Non-pigmented ciliary epithelial cell (primary cell): ENCODE results near the gene PUM1.

ENCODE experiments used
- DNase-seq: peaks from one replicate; pipeline ENCODE4 v3.0.0-alpha.2; 2010; ENCODE audit warnings: low read depth

The PUM1 gene

GRCh38 chr1:31022259-31022658 is 43.3 kb downstream of the PUM1 start:
- DNase-seq, result no peak

GRCh38 chr1:31020007-31020790 is 45.3 kb downstream of the PUM1 start:
- DNase-seq, result no peak

- no peak for DNase-seq
Observed at GRCh38 chr1:31019401-31019800, 46.1 kb downstream of the PUM1 start.

- DNase-seq, result no peak
Observed at GRCh38 chr1:31016868-31017267, 48.6 kb downstream of the PUM1 start.

GRCh38 chr1:31013187-31013864 is 52.2 kb downstream of the PUM1 start:
- DNase-seq, result no peak

- no peak for DNase-seq
Observed at GRCh38 chr1:31012210-31012924, 53.1 kb downstream of the PUM1 start.

- no peak for DNase-seq
Observed at GRCh38 chr1:31011719-31012118, 53.8 kb downstream of the PUM1 start.

- DNase-seq, result peak; percentile 56
Observed at GRCh38 chr1:31010086-31010989, 55.2 kb downstream of the PUM1 start.

GRCh38 chr1:31007462-31007991 is 58.0 kb downstream of the PUM1 start:
- peak; percentile 67 for DNase-seq

GRCh38 chr1:31006747-31007146 is 58.8 kb downstream of the PUM1 start:
- no peak for DNase-seq

GRCh38 chr1:31005617-31006166 is 59.8 kb downstream of the PUM1 start:
- DNase-seq, result no peak

GRCh38 chr1:31005198-31005597 is 60.3 kb downstream of the PUM1 start:
- DNase-seq, result no peak

- DNase-seq, result no peak
Observed at GRCh38 chr1:31004231-31004621, 61.3 kb downstream of the PUM1 start.

- DNase-seq, result no peak
Observed at GRCh38 chr1:31003613-31004230, 61.8 kb downstream of the PUM1 start.

- DNase-seq, result no peak
Observed at GRCh38 chr1:31000301-31000700, 65.2 kb downstream of the PUM1 start.

- DNase-seq, result no peak
Observed at GRCh38 chr1:30998887-30999286, 66.6 kb downstream of the PUM1 start.

GRCh38 chr1:30998171-30998570 is 67.3 kb downstream of the PUM1 start:
- DNase-seq, result no peak

- no peak for DNase-seq
Observed at GRCh38 chr1:30997463-30998057, 68.0 kb downstream of the PUM1 start.

- no peak for DNase-seq
Observed at GRCh38 chr1:30995990-30996612, 69.4 kb downstream of the PUM1 start.
